Left ventricle myocardium inferior (tissue), 1 donor: ENCODE measurements around the gene RASSF4. TPM values are rescaled to one million over a fixed set of nuclear protein-coding genes. Genes with fewer than 3 reads are reported as not detected.

Experiments used
- DNase-seq: peaks from one replicate; pipeline ENCODE4 v3.0.0-alpha.2; 2020
- H3K27ac ChIP-seq: fragments of 200-600 bp; replicated peaks from 2 replicates; pipeline ENCODE4 v1.8.0; 2021
- H3K27me3 ChIP-seq: fragments of 200-600 bp; 2 replicates; pipeline ENCODE4 v1.8.0; 2021; ENCODE audit warnings: low read depth
- H3K36me3 ChIP-seq: fragments of 200-600 bp; 2 replicates; pipeline ENCODE4 v1.8.0; 2021
- H3K4me1 ChIP-seq: fragments of 200-600 bp; 2 replicates; pipeline ENCODE4 v1.8.0; 2021
- H3K4me3 ChIP-seq: fragments of 200-600 bp; 2 replicates; pipeline ENCODE4 v1.8.0; 2021; ENCODE audit warnings: mild to moderate bottlenecking, moderate library complexity
- H3K9me3 ChIP-seq: fragments of 200-600 bp; replicated peaks from 2 replicates; pipeline ENCODE4 v1.8.0; 2021
- intact Hi-C: fragments of 100-400 bp; cut with micrococcal nuclease; formaldehyde crosslinking; loops from one replicate; pipeline ENCODE4 v1.11.0; 2022
- total RNA-seq: library from RNA; stranded (reverse); fragmentation: NEBNext Ultra II Directional; extraction: Animal tissue kit (Norgen Biotek cat#: 25700); gene quantifications from one replicate; pipeline ENCODE4 v1.2.1, GENCODE V29; 2021
- TF ChIP-seq, protein P1 (sequence below): fragments of 200-600 bp; IDR thresholded peaks from 2 replicates; pipeline ENCODE4 v1.8.0; 2021; ENCODE audit warnings: antibody characterized with exemption, mild to moderate bottlenecking, borderline replicate concordance
- donor health status: DM: no; HTN: yes; CAD: no; lungs with severe emphysema.

RASSF4 gene
- total RNA-seq, 1 donor from 2014 or later, result 103 TPM

DNA sequence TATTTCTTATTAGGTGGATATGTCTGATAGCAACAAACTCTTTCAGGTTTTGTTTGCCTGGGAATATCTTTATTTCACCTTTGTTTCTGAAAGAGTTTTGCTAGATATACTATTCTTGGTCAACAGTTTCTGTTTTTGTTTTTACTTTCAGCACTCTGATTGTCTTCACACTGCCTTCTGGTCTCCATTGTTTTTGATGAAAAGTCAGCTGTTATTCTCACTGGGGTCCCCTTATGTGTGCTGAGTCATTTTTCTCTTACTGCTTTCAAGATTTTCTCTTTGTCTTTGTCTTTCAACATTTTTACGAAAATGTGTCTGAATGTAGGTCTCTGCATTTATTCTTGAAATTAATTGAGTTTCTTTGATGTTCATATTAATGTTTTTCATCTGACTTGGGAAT lies 15.2 kb upstream of the RASSF4 start:
- intact Hi-C loops, result no loop called here
- H3K4me3 ChIP-seq, result no peak overlapping the region

DNA sequence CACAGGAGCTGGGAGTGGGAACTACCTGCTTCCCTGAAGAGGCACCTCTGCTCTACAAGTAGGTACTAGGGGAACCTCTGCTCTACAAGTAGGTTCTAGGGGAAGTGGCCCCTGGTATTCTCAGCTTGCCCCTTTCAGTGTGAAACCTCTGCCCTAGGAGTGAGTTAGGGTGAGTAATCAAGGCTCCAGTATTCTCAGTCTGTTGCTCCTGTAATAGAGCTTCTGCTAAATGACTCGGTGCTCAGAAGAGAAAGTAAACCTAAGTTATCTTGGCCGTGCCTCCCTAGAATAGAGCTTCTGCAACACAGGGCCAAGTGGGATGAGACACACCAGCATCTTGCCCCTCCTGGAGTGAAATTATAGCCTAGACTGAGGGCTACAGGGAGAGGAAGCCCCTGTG lies 13.4 kb upstream of the RASSF4 start:
- Histone ChIP-seq H3K4me3 (no peak overlapping the region), H3K9me3 (peaks cover 8% of the 10 kb centered on the region), H3K36me3 (no peaks in the 10 kb centered on the region), H3K27ac (peak overlapping the region; percentile 47), H3K27me3 (no peaks in the 10 kb centered on the region), H3K4me1 (peaks cover 56% of the 10 kb centered on the region)
- intact Hi-C loops, result no loop called here
- TF ChIP-seq, protein P1, sequence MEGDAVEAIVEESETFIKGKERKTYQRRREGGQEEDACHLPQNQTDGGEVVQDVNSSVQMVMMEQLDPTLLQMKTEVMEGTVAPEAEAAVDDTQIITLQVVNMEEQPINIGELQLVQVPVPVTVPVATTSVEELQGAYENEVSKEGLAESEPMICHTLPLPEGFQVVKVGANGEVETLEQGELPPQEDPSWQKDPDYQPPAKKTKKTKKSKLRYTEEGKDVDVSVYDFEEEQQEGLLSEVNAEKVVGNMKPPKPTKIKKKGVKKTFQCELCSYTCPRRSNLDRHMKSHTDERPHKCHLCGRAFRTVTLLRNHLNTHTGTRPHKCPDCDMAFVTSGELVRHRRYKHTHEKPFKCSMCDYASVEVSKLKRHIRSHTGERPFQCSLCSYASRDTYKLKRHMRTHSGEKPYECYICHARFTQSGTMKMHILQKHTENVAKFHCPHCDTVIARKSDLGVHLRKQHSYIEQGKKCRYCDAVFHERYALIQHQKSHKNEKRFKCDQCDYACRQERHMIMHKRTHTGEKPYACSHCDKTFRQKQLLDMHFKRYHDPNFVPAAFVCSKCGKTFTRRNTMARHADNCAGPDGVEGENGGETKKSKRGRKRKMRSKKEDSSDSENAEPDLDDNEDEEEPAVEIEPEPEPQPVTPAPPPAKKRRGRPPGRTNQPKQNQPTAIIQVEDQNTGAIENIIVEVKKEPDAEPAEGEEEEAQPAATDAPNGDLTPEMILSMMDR, result no peak
- DNase-seq, result no peak

More for the DNA sequence above, 15.2 kb upstream of the RASSF4 start:
- H3K9me3 ChIP-seq, result peaks cover 8% of the 10 kb centered on the region
- TF ChIP-seq, protein P1, result no peak
- peaks cover 38% of the 10 kb centered on the region for H3K4me1 ChIP-seq
- no peaks in the 10 kb centered on the region for H3K27me3 ChIP-seq
- H3K27ac ChIP-seq, result no peak overlapping the region
- H3K36me3 ChIP-seq, result no peaks in the 10 kb centered on the region
- DNase-seq, result no peak

DNA sequence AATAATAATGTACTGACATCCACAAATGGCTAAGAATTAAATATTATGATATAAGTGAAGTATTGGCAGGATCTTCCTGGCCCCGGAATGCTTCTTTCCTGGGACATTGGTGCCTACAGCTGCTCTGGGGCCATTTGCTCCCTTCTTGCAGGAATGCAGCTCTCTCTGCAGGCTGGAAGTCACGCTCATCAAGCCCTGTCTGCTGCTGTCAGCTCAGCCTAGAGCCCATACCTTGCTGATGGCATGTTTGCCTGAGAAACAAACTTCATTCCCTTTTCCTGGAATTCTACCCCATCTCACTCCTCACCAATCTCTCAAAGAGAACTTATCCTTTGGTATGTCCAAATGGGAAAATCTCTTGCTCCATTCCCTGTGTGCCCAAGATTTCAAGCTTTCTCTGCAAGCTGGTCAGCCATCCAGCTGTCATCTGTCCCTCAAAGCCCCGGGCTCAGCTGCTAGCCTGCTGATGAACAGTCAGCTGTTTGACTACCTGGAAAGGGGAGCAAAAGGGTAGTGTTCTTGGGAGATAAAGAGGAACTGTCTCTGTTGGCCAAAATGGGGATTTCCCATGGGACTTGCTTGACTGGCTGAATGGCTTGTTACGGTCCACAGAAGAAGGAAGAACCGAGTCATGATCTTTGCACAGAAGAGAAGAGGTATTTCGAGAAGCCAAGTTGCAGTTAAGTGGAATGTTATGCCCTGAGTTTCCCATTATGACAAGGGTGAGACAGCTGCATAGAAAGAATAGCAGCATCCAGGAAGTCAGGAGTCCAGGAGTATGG lies 12.0 kb upstream of the RASSF4 start:
- Histone ChIP-seq H3K4me3 (no peak overlapping the region), H3K27me3 (no peaks in the 10 kb centered on the region), H3K4me1 (peaks cover 70% of the 10 kb centered on the region), H3K27ac (no peak overlapping the region), H3K9me3 (peaks cover 8% of the 10 kb centered on the region), H3K36me3 (no peaks in the 10 kb centered on the region)
- DNase-seq, result no peak
- TF ChIP-seq, protein P1, result no peak
- intact Hi-C loops, result no loop called here

DNA sequence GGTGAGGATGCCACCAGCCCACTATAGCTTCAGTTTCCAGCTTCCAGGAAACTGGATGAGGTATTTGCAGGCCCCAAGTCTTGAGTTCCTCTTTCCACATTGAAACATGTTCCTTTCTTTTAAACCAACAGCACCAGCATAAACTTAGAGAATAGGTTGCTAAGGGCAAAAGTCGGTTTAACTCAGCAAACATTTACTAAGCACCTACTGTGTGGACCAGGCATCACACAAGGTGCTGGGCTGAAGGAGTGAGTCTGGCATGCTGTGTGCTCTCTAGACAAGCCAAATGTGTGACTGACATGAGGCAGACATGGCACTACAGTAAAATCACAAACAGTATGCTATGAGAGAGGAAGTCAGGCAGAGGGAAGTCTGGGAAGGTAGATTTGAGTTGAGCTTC lies 11.0 kb upstream of the RASSF4 start:
- Histone ChIP-seq H3K27me3 (no peaks in the 10 kb centered on the region), H3K4me1 (peaks cover 81% of the 10 kb centered on the region)
- TF ChIP-seq, protein P1, result no peak

DNA sequence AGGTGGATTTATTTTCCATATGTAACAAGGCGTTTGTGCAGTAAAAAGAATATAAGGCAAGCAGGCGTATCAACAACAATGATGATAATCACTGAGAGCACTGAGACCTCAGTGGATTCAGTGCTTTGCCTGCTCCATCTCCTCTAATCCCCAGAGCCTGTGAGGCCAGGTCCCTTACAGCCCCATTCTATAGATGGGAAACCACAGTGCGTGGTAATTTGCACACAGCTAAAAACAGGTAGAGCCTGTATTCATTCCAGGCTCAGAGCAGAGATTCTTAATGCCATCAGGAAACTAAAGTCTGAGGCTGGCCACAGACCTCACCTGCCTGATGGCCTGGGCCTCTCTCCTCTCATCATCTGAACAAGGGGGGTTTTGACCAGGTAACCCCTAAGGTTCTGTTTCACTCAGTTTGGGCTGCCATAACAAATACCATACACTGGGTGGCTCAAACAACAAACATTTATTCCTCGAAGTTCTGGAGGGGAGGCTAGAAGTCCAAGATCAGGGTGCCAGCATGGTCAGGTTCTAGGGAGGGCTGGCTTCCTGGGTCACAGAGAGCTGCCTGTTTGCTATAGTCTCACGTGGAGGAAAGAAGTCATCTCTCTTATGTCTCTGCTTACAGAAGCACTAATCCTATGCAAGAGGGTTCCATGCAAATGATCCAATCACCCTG lies 10.3 kb upstream of the RASSF4 start:
- Histone ChIP-seq H3K27ac (peak overlapping the region; percentile 65), H3K9me3 (peaks cover 6% of the 10 kb centered on the region), H3K4me3 (no peak overlapping the region), H3K4me1 (peaks cover 87% of the 10 kb centered on the region), H3K27me3 (no peaks in the 10 kb centered on the region), H3K36me3 (no peaks in the 10 kb centered on the region)
- DNase-seq, result no peak
- TF ChIP-seq, protein P1, result peak; percentile 40
- intact Hi-C loops, result no loop called here

More for the DNA sequence above, 11.0 kb upstream of the RASSF4 start:
- no peaks in the 10 kb centered on the region for H3K36me3 ChIP-seq
- DNase-seq, result no peak
- H3K9me3 ChIP-seq, result peaks cover 8% of the 10 kb centered on the region
- no peak overlapping the region for H3K4me3 ChIP-seq
- peak overlapping the region; percentile 65 for H3K27ac ChIP-seq
- intact Hi-C loops, result no loop called here
